ENCODE data around the gene HIF1A. TPM values are rescaled to one million over a fixed set of nuclear protein-coding genes. Genes with fewer than 3 reads are reported as not detected.

The HIF1A gene
- total and polyA plus RNA-seq, 4 donors: 15.4 to 79.2 (median 34.8) TPM

DNA sequence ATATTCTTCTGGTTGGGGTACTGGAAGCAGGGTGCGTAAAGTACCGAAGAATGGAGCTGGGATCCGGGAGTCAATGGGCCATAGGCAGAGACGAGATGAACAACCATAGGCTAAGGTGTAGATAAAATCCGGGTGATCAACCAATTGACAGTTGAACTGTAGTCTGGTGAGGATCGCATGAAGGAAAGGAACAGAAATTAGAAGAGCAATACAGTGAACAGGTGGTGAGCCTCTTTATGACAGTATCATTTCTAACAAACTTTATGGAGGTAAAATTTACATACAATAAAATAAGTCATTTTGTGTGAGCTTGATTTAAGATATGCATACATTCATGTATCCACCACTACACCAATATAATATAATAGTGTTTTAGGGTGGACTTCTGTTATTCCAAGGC is 13.9 kb upstream of the HIF1A start:
- no peak for TF ChIP-seq RXRA (IDR thresholded peaks at IDR 0.05)
- TF ChIP-seq JUND (IDR thresholded peaks at IDR 0.05): no peak
- no peak for TF ChIP-seq NR2F2 (IDR thresholded peaks at IDR 0.05)
- TF ChIP-seq HNF4G (IDR thresholded peaks at IDR 0.05): no peak
- TF ChIP-seq SP1 (IDR thresholded peaks at IDR 0.05): no peak
- no peak for TF ChIP-seq ZBTB33 (IDR thresholded peaks at IDR 0.05)
- TF ChIP-seq RAD21 (IDR thresholded peaks at IDR 0.05): no peak
- TF ChIP-seq CTCF (IDR thresholded peaks at IDR 0.05; ENCODE audit: low read depth, low read length, missing input control): no peak
- TF ChIP-seq EGR1 (IDR thresholded peaks at IDR 0.05; ENCODE audit: low read depth in 2 of 2): no peak
- no peak for TF ChIP-seq YY1 (IDR thresholded peaks at IDR 0.05)
- no peak for TF ChIP-seq ATF3 (IDR thresholded peaks at IDR 0.05)
- TF ChIP-seq GABPA (IDR thresholded peaks at IDR 0.05 in 1 of 2, conservative IDR thresholded peaks at IDR 0.05 in 1 of 2): no peak
- no peak for TF ChIP-seq FOXA1 (IDR thresholded peaks at IDR 0.05)
- TF ChIP-seq TAF1 (conservative IDR thresholded peaks at IDR 0.05): no peak
- Histone ChIP-seq H3K4me3 (ENCODE audit: low read depth in 1 of 3, low read length in 3 of 3) (no peak overlapping the region), H3K27me3 (ENCODE audit: control insufficient read depth in 4 of 4, insufficient read depth in 4 of 4, low read length in 3 of 4) (no peaks in the 10 kb centered on the region), H3K9me3 (ENCODE audit: control insufficient read depth in 4 of 4, low read length in 3 of 4) (no peaks in the 10 kb centered on the region), H3K36me3 (ENCODE audit: control insufficient read depth in 4 of 4, insufficient read depth in 3 of 4, low read depth in 1 of 4, low read length in 3 of 4) (no peaks in the 10 kb centered on the region), H3K4me1 (ENCODE audit: control insufficient read depth in 4 of 4, insufficient read depth in 4 of 4, low read length in 3 of 4) (no peaks in the 10 kb centered on the region), H3K9ac (ENCODE audit: low read depth in 1 of 2, low read length in 2 of 2) (no peak overlapping the region), H3K27ac (ENCODE audit: low read depth in 1 of 2, low read length in 2 of 2) (no peak overlapping the region)
- WGBS: 89% methylated on average over 6 of the region's 6 CpGs
- DNase-seq (ENCODE audit: low spot score): no peak

DNA sequence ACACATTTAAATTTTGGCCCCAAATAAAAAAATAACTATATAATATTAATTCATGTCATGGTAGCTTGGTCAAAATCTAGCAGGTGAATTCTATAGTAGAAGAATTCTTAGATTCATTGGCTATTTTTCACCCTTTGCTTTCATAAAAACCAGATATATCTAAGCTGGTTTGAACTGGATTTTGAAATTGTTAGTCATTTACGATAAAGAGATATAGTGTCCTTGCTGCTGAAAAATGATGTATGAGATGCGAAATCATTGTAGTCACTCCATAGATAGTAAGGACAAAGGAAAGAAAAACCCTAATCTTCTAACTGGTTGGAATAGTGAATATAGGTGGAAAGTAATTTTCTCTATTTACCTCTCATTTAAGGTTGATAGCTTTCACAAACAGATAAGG is 12.2 kb upstream of the HIF1A start:
- H3K36me3 ChIP-seq (ENCODE audit: control insufficient read depth in 4 of 4, insufficient read depth in 3 of 4, low read depth in 1 of 4, low read length in 3 of 4): no peaks in the 10 kb centered on the region
- TF ChIP-seq HNF4A (conservative IDR thresholded peaks at IDR 0.05): no peak
- TF ChIP-seq, protein P1, sequence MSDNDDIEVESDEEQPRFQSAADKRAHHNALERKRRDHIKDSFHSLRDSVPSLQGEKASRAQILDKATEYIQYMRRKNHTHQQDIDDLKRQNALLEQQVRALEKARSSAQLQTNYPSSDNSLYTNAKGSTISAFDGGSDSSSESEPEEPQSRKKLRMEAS (IDR thresholded peaks at IDR 0.05): no peak
- TF ChIP-seq JUND (IDR thresholded peaks at IDR 0.05): no peak
- TF ChIP-seq ZBTB33 (IDR thresholded peaks at IDR 0.05): no peak
- no peak for TF ChIP-seq HNF4G (IDR thresholded peaks at IDR 0.05)
- no peak for TF ChIP-seq ATF3 (IDR thresholded peaks at IDR 0.05)
- H3K4me1 ChIP-seq (ENCODE audit: control insufficient read depth in 4 of 4, insufficient read depth in 4 of 4, low read length in 3 of 4): no peaks in the 10 kb centered on the region
- WGBS: 95% methylated on average over 2 of the region's 2 CpGs
- no peaks in the 10 kb centered on the region for H3K27me3 ChIP-seq (ENCODE audit: control insufficient read depth in 4 of 4, insufficient read depth in 4 of 4, low read length in 3 of 4)
- no peak overlapping the region for H3K27ac ChIP-seq (ENCODE audit: low read depth in 1 of 2, low read length in 2 of 2)
- no peaks in the 10 kb centered on the region for H3K9me3 ChIP-seq (ENCODE audit: control insufficient read depth in 4 of 4, low read length in 3 of 4)
- H3K9ac ChIP-seq (ENCODE audit: low read depth in 1 of 2, low read length in 2 of 2): no peak overlapping the region
- no peak overlapping the region for H3K4me3 ChIP-seq (ENCODE audit: low read depth in 1 of 3, low read length in 3 of 3)
- no peak for DNase-seq (ENCODE audit: low spot score)

Measured in liver (tissue), 9 donors.